D721Med (cell line): Measurements from ENCODE around the gene OR7G3.

ENCODE experiments used
- DNase-seq: peaks from one replicate; pipeline ENCODE4 v3.0.0; 2011; ENCODE audit warnings: low spot score; ENCODE audit not compliant: insufficient read length
- FAIRE-seq: peaks from 2 replicates; lab custom pipeline; 2011; peaks lifted over from hg19 to GRCh38; lab: Jason Lieb, UNC
- CTCF ChIP-seq: IDR thresholded peaks from 2 replicates; pipeline ENCODE4 v1.5.1; 2012; ENCODE audit warnings: mild to moderate bottlenecking, control low read depth; ENCODE audit not compliant: insufficient read depth; ENCODE audit errors: missing control alignments

OR7G3 gene

GRCh38 chr19:9116547-9116946 lies 10.2 kb downstream of the OR7G3 start:
- DNase-seq (no peak), FAIRE-seq (no peak)
- TF ChIP-seq CTCF: no peak

GRCh38 chr19:9115307-9115813 lies 11.4 kb downstream of the OR7G3 start, which contains the start of gene OR7G1:
Gene OR7G1, minus strand, starts transcription at chr19:9115763. Its CDS starts 0 bp downstream, at chr19:9115763.
- TF ChIP-seq CTCF: no peak
- FAIRE-seq (no peak), DNase-seq (no peak)

- FAIRE-seq: no peak
- no peak for DNase-seq
- TF ChIP-seq CTCF: no peak
These were observed 16.8 kb downstream of the OR7G3 start for GRCh38 chr19:9109959-9110358.

GRCh38 chr19:9107375-9107774 lies 19.4 kb downstream of the OR7G3 start, which contains the start of gene OR7G2:
Gene OR7G2, minus strand, starts transcription at chr19:9107475. Its CDS starts 4,232 bp downstream, at chr19:9103243.
- no peak for TF ChIP-seq CTCF
- no peak for DNase-seq
- no peak for FAIRE-seq

- FAIRE-seq (no peak), DNase-seq (no peak)
- no peak for TF ChIP-seq CTCF
These were observed 40.0 kb downstream of the OR7G3 start, which contains the start of gene OR1M1 for GRCh38 chr19:9086761-9087160. Gene OR1M1, plus strand, starts transcription at chr19:9087061. Its CDS starts 6,184 bp downstream, at chr19:9093245.

GRCh38 chr19:9078651-9079050 lies 48.1 kb downstream of the OR7G3 start:
- no peak for DNase-seq
- TF ChIP-seq CTCF: no peak
- FAIRE-seq: no peak

- TF ChIP-seq CTCF: no peak
- no peak for DNase-seq
- no peak for FAIRE-seq
These were observed 49.8 kb downstream of the OR7G3 start for GRCh38 chr19:9076901-9077300.
